ENCODE measurements around the gene RTL1.

The RTL1 gene

DNA sequence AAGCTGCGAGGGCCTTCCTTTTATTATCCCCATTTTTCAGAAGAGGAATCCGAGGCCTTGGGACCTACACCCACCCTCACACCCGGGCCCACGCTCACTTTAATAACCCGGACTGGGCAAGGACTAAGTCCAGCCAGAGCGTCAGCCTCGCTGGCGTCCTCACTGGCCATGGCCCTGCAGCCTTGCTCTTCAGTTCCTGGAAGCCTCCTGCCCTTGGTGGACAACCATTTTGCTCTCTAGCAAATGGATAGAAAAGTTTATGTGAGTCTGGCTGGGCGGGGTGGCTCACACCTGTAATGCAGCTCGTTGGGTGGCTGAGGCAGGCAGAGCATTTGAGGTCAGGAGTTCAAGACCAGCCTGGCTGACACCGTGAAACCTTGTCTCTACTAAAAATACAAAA lies 9.8 kb downstream of the RTL1 start:
- no peak overlapping the region for H3K27ac ChIP-seq
- CTCF ChIA-PET: interaction anchor here (0.7 kb wide), 1 partner anchor 124 kb away, joined by 4 read pairs; no protein-coding TSS in a partner anchor
- TF ChIP-seq, protein P1, sequence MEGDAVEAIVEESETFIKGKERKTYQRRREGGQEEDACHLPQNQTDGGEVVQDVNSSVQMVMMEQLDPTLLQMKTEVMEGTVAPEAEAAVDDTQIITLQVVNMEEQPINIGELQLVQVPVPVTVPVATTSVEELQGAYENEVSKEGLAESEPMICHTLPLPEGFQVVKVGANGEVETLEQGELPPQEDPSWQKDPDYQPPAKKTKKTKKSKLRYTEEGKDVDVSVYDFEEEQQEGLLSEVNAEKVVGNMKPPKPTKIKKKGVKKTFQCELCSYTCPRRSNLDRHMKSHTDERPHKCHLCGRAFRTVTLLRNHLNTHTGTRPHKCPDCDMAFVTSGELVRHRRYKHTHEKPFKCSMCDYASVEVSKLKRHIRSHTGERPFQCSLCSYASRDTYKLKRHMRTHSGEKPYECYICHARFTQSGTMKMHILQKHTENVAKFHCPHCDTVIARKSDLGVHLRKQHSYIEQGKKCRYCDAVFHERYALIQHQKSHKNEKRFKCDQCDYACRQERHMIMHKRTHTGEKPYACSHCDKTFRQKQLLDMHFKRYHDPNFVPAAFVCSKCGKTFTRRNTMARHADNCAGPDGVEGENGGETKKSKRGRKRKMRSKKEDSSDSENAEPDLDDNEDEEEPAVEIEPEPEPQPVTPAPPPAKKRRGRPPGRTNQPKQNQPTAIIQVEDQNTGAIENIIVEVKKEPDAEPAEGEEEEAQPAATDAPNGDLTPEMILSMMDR (conservative IDR thresholded peaks at IDR 0.05; ENCODE audit: low read depth): no peak
- POLR2A ChIA-PET (ENCODE audit: low non-redundant PET): no interaction called here
- DNase-seq (ENCODE audit: low spot score): no peak

DNA sequence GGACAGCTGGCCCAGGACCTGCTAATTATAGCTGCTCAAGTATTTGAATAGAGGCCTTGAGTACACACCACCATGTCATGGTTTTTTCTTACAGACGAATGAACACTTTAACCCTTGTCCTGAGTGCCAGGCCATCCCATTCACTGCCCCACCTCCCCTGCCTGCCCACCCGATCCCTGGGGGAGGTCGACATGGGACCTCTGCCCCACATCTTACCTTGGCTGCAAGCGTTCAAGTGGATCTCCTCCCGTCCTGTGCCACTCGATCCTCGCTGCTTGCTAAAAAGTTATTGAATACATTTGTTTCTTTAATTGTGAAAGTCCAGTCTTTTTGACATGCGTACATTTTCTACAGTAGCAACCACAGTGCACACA lies 10.3 kb downstream of the RTL1 start:
- ChIA-PET CTCF (interaction anchor here (0.8 kb wide), 1 partner anchor 257 kb away, joined by 8 read pairs; no protein-coding TSS in a partner anchor), POLR2A (ENCODE audit: low non-redundant PET) (no interaction called here)
- TF ChIP-seq, protein P1 (conservative IDR thresholded peaks at IDR 0.05; ENCODE audit: low read depth): no peak
- DNase-seq (ENCODE audit: low spot score): no peak
- no peak overlapping the region for H3K27ac ChIP-seq

DNA sequence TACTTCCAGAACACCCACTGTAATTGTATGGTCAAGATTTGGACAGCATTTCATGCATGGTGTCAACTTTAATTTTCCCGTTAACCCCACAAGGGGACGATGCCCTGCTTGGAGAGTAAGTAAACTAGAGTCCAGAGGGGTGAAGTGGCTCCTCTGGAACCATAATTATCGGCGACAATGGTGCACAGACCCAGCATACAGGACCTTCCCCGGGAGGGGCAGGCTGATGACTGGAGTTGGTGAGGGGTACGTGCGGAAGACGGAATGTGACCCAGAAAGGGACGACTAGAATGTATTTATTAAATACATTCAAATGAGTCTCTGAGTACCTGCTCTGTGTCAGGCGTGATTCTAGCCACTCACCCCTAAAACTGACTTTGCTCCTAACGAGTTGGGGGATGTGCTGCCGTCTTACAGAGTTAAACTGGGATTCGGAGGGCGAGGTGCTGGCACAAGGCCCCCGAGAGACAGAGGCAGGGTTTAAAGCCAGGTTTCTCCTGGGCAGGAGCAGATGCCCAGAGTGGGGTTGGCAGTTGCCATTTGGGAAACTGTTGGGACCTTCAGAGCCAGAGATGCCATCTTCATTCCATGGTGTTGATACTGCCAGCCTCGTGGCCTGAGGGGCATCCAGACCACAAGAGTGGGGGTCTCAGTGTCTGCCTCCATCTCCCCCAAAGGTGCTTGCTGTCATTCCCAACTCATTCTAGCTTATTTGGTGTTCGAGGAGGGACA lies 10.9 kb downstream of the RTL1 start:
- TF ChIP-seq, protein P1 (conservative IDR thresholded peaks at IDR 0.05; ENCODE audit: low read depth): no peak
- ChIA-PET CTCF (interaction anchor here (0.8 kb wide), 1 partner anchor 258 kb away, joined by 8 read pairs; no protein-coding TSS in a partner anchor), POLR2A (ENCODE audit: low non-redundant PET) (no interaction called here)
- no peak for DNase-seq (ENCODE audit: low spot score)
- H3K27ac ChIP-seq: no peak overlapping the region

- ChIA-PET POLR2A (ENCODE audit: low non-redundant PET) (no interaction called here), CTCF (no interaction called here)
- TF ChIP-seq, protein P1 (conservative IDR thresholded peaks at IDR 0.05; ENCODE audit: low read depth): no peak
- H3K27ac ChIP-seq: no peak overlapping the region
- DNase-seq (ENCODE audit: low spot score): no peak
Observed at GRCh38 chr14:100891501-100892445, 11.7 kb downstream of the RTL1 start.

DNA sequence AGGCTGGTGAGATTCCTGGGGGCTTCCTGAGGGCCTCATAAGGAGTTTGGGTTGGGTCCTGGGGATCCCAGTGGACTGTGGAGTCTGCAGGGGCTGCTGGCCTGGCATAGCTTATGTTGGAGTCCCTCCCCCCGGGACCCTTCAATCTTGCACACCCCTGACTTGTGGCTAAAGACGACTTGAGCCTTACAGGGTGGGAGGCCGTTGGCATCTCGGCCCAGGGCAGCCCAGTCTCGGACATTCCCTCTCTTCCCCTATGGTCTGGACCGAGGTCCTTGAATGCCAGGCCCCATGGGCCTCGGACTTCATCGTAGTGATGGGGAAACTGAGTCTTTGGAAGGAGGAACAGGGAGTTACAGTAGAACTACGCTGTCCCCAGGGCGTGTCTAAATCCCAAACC lies 12.5 kb downstream of the RTL1 start:
- ChIA-PET CTCF (no interaction called here), POLR2A (ENCODE audit: low non-redundant PET) (no interaction called here)
- no peak overlapping the region for H3K27ac ChIP-seq
- no peak for DNase-seq (ENCODE audit: low spot score)
- TF ChIP-seq, protein P1 (conservative IDR thresholded peaks at IDR 0.05; ENCODE audit: low read depth): no peak

DNA sequence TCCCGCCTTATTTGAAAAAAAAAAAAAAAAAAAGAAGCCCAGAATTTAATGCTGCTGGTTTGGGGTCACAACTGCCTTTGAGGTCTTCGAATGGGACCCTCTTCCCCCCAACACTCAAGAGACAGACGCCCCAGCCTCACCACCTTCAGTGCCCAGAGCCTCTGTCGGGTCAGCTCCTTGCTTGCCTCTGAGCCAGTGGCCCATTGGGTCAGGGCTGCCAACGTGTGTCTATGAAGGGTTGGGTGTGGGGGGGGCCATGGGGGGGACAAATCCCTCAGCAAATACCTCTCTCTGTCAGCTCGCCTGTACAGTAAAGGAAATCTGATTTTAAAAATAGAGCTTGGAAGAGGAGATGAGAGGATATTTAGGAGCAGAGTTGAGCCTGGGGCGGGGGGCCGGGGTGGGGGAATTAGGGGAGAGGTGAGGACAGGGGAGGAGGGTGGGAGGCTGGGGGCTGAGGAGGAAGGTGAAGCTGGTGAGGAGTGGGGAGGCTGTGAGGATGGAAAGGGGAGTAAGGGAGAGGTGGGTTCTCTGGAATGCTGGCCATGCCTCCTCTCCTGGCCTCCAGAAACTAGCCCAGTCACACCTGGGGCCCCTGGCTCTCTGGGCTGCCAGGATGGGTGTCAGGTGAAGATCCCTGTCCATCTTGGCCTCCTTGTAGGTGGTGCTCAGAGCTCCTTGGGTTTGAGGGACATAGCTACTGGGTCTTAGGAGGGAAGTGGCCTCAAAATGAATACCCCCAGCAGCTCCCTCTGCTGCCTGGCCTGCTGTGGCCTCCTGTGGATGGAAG lies 13.3 kb downstream of the RTL1 start:
- CTCF ChIA-PET: interaction anchor here (0.6 kb wide), 1 partner anchor 240 kb away, joined by 3 read pairs; no protein-coding TSS in a partner anchor
- no peak overlapping the region for H3K27ac ChIP-seq
- POLR2A ChIA-PET (ENCODE audit: low non-redundant PET): interaction anchor here (0.6 kb wide), 1 partner anchor 57 kb away, joined by 9 read pairs; no protein-coding TSS in a partner anchor
- no peak for DNase-seq (ENCODE audit: low spot score)
- TF ChIP-seq, protein P1 (conservative IDR thresholded peaks at IDR 0.05; ENCODE audit: low read depth): no peak
